Measurements from ENCODE around the gene LRRC32.

- TF ChIP-seq CTCF (IDR thresholded peaks at IDR 0.05) = no peak
- no peak for TF ChIP-seq POLR2A (IDR thresholded peaks at IDR 0.05)
- TF ChIP-seq EP300 (IDR thresholded peaks at IDR 0.05) = peak; percentile 88 to 91
These were observed 41.3 kb downstream of the LRRC32 start for GRCh38 chr11:76629116-76629852.
